ENCODE measurements around the gene HRCT1. TPM values are rescaled to one million over a fixed set of nuclear protein-coding genes. Genes with fewer than 3 reads are reported as not detected.

Gene HRCT1
- total RNA-seq, 3 donors from 2014 or later: 3.4 to 16.0 (median 12.8) TPM

GRCh38 chr9:35951736-35952135 lies 45.7 kb downstream of the HRCT1 start:
- intact Hi-C loops (cut with DNase I; ENCODE audit: low total_unique reads): no loop called here

GRCh38 chr9:35952526-35953191 lies 46.7 kb downstream of the HRCT1 start:
- no peak for DNase-seq (ENCODE audit: low spot score in 2 of 2)
- H3K4me1 ChIP-seq: no peaks in the 10 kb centered on the region
- no peak overlapping the region for H3K4me3 ChIP-seq
- no peaks in the 10 kb centered on the region for H3K27me3 ChIP-seq
- no peak for TF ChIP-seq POLR2AphosphoS5 (IDR thresholded peaks at IDR 0.05)
- TF ChIP-seq CTCF (IDR thresholded peaks at IDR 0.05): no peak
- no peak for TF ChIP-seq POLR2A (IDR thresholded peaks at IDR 0.05)
- H3K9me3 ChIP-seq: no peaks in the 10 kb centered on the region
- intact Hi-C loops (cut with DNase I; ENCODE audit: low total_unique reads): no loop called here
- H3K27ac ChIP-seq: no peak overlapping the region
- H3K36me3 ChIP-seq: no peaks in the 10 kb centered on the region

More at GRCh38 chr9:35951736-35952135, 45.7 kb downstream of the HRCT1 start:
- TF ChIP-seq POLR2AphosphoS5 (IDR thresholded peaks at IDR 0.05) (no peak), CTCF (IDR thresholded peaks at IDR 0.05) (no peak), POLR2A (IDR thresholded peaks at IDR 0.05) (no peak)
- no peak overlapping the region for H3K27ac ChIP-seq
- no peaks in the 10 kb centered on the region for H3K27me3 ChIP-seq
- no peaks in the 10 kb centered on the region for H3K36me3 ChIP-seq
- H3K4me3 ChIP-seq: no peak overlapping the region
- DNase-seq (ENCODE audit: low spot score in 2 of 2): no peak
- H3K4me1 ChIP-seq: no peaks in the 10 kb centered on the region
- H3K9me3 ChIP-seq: no peaks in the 10 kb centered on the region

- no peak overlapping the region for H3K4me3 ChIP-seq
- H3K27me3 ChIP-seq: no peaks in the 10 kb centered on the region
- no peak for TF ChIP-seq POLR2AphosphoS5 (IDR thresholded peaks at IDR 0.05)
- TF ChIP-seq CTCF (IDR thresholded peaks at IDR 0.05): peak; percentile 36 to 79 (median 73)
- no peak for TF ChIP-seq POLR2A (IDR thresholded peaks at IDR 0.05)
- H3K27ac ChIP-seq: no peak overlapping the region
- no peaks in the 10 kb centered on the region for H3K36me3 ChIP-seq
- DNase-seq (ENCODE audit: low spot score in 2 of 2): no peak
- no peaks in the 10 kb centered on the region for H3K9me3 ChIP-seq
- intact Hi-C loops (cut with DNase I; ENCODE audit: low total_unique reads): no loop called here
- H3K4me1 ChIP-seq: no peaks in the 10 kb centered on the region
Observed at GRCh38 chr9:35954942-35955546, 49.0 kb downstream of the HRCT1 start.

GRCh38 chr9:35956651-35957050 lies 50.6 kb downstream of the HRCT1 start:
- Histone ChIP-seq H3K4me3 (no peak overlapping the region), H3K36me3 (no peaks in the 10 kb centered on the region), H3K27me3 (no peaks in the 10 kb centered on the region), H3K9me3 (no peaks in the 10 kb centered on the region), H3K4me1 (no peaks in the 10 kb centered on the region), H3K27ac (no peak overlapping the region)
- TF ChIP-seq POLR2AphosphoS5 (IDR thresholded peaks at IDR 0.05): no peak
- no peak for TF ChIP-seq POLR2A (IDR thresholded peaks at IDR 0.05)
- no peak for TF ChIP-seq CTCF (IDR thresholded peaks at IDR 0.05)
- intact Hi-C loops (cut with DNase I; ENCODE audit: low total_unique reads): no loop called here
- no peak for DNase-seq (ENCODE audit: low spot score in 2 of 2)

Other genes with a start within 250 kb of the HRCT1 start
- gene RMRP, start 248.2 kb upstream of the HRCT1 start, total RNA-seq: 1,000 to 10,000 TPM; 1,664 to 2,064 (median 2,058) TPM
- 100 to 1,000 TPM in 1 of 3 donors, 10 to 100 TPM in 2; 18.3 to 102 (median 35.4) TPM for gene CCDC107, start 247.9 kb upstream of the HRCT1 start, total RNA-seq
- gene ARHGEF39, start 241.0 kb upstream of the HRCT1 start, total RNA-seq: 1 to 10 TPM in 1 of 3 donors, under 1 TPM in 2; 0.59 to 1.6 (median 0.80) TPM
- 1 to 10 TPM in 1 of 3 donors, under 1 TPM in 1, not detected in 1; 0.16 to 5.0 TPM for gene CA9, start 232.3 kb upstream of the HRCT1 start, total RNA-seq
- 100 to 1,000 TPM; 143 to 402 (median 258) TPM for gene TPM2, start 216.3 kb upstream of the HRCT1 start, total RNA-seq
- 100 to 1,000 TPM; 163 to 497 (median 215) TPM for gene TLN1, start 174.0 kb upstream of the HRCT1 start, total RNA-seq
- gene CREB3, start 173.5 kb upstream of the HRCT1 start, total RNA-seq: 10 to 100 TPM; 46.4 to 49.9 (median 47.2) TPM
- gene GBA2, start 157.0 kb upstream of the HRCT1 start, total RNA-seq: 10 to 100 TPM; 44.5 to 63.8 (median 57.0) TPM
- gene RGP1, start 156.9 kb upstream of the HRCT1 start, total RNA-seq: 10 to 100 TPM; 16.7 to 20.1 (median 17.4) TPM
- not detected for gene MSMP, start 151.9 kb upstream of the HRCT1 start, total RNA-seq
- gene NPR2, start 114.6 kb upstream of the HRCT1 start, total RNA-seq: 10 to 100 TPM; 10.2 to 34.2 (median 14.7) TPM
- gene SPAG8, start 93.9 kb upstream of the HRCT1 start, total RNA-seq: 1 to 10 TPM; 1.1 to 2.2 (median 1.3) TPM
- gene HINT2, start 91.2 kb upstream of the HRCT1 start, total RNA-seq: 10 to 100 TPM; 25.0 to 55.7 (median 32.1) TPM
- gene FAM221B, start 77.5 kb upstream of the HRCT1 start, total RNA-seq: under 1 TPM in 1 of 3 donors, not detected in 2; 0.15 TPM
- 1 to 10 TPM; 4.9 to 7.9 (median 6.7) TPM for gene TMEM8B, start 77.0 kb upstream of the HRCT1 start, total RNA-seq
- not detected for gene OR13J1, start 35.8 kb upstream of the HRCT1 start, total RNA-seq
- 10 to 100 TPM in 1 of 3 donors, 1 to 10 TPM in 2; 4.8 to 13.4 (median 8.6) TPM for gene SPAAR, start 3.3 kb downstream of the HRCT1 start, total RNA-seq
- gene OR2S2, start 52.0 kb downstream of the HRCT1 start, total RNA-seq: not detected
- 10 to 100 TPM; 12.7 to 25.6 (median 17.7) TPM for gene RECK, start 130.7 kb downstream of the HRCT1 start, total RNA-seq
- 10 to 100 TPM; 16.5 to 57.4 (median 26.9) TPM for gene GLIPR2, start 230.5 kb downstream of the HRCT1 start, total RNA-seq

Data from breast epithelium (tissue), 4 donors.